H1 (cell line): ENCODE measurements around the gene MARCHF3. TPM values are rescaled to one million over a fixed set of nuclear protein-coding genes. Genes with fewer than 3 reads are reported as not detected.

ENCODE experiments used
- SAP30 ChIP-seq: fragments of 300-600 bp; sonication (generic); IDR thresholded peaks from 2 replicates; pipeline ENCODE4 v1.7.1; 2012; ENCODE audit warnings: low read length, moderate library complexity, mild to moderate bottlenecking, inconsistent platforms; ENCODE audit not compliant: insufficient read depth, insufficient replicate concordance
- SP2 ChIP-seq: IDR thresholded peaks from 2 replicates; pipeline ENCODE4 v1.6.1; 2012; ENCODE audit warnings: mild to moderate bottlenecking, low read length, inconsistent platforms
- polyA plus RNA-seq, 7 experiments: library from polyadenylated mRNA; depleted of rRNA in 3 of 7; stranded (reverse) in 5 of 7; unstranded in 2 of 7; fragments of >200 nt in 5 of 7; fragments of 200-250 nt in 2 of 7; gene quantifications; 1 replicate in 5 of 7; 2 replicates in 1 of 7; 4 replicates in 1 of 7; pipeline versions ENCODE4 v1.2.1 to v1.2.3, GENCODE V29; 2011 to 2013; ENCODE audit warnings: missing spikeins in 2 of 7, mixed read lengths in 2 of 7
- total RNA-seq: library from RNA; stranded (reverse); fragmentation: NEBNext Ultra II Directional; extraction: Animal tissue kit (Norgen Biotek cat#: 25700); gene quantifications from 2 replicates; pipeline ENCODE4 v1.2.1, GENCODE V29; 2021
- TF ChIP-seq, protein P1 (sequence below), 3 experiments: IDR thresholded peaks; 1 replicate in 2 of 3; 2 replicates in 1 of 3; pipeline versions ENCODE4 v1.5.1 to v1.6.1; 2011; ENCODE audit warnings: low read length in 3 of 3, mild to moderate bottlenecking in 3 of 3, inconsistent platforms in 2 of 3, low read depth in 1 of 3, moderate library complexity in 1 of 3; ENCODE audit not compliant: insufficient read depth in 1 of 3; ENCODE audit errors: control extremely low read depth in 1 of 3
- TF ChIP-seq, protein P2 (sequence below): fragments of 300-600 bp; sonication (generic); IDR thresholded peaks from 2 replicates; pipeline ENCODE4 v1.7.1; 2012; ENCODE audit warnings: low read length, moderate library complexity, mild to moderate bottlenecking, inconsistent platforms; ENCODE audit not compliant: insufficient replicate concordance
- TF ChIP-seq, protein P3 (sequence below): IDR thresholded peaks from 2 replicates; pipeline ENCODE4 v1.6.1; 2012; ENCODE audit warnings: low read length, inconsistent platforms

MARCHF3 gene
- total and polyA plus RNA-seq, 2 of the 8 experiments (the other 6 are each of a cell fraction or from before 2014, with no cell fraction given), result 12.0 to 16.9 TPM

DNA sequence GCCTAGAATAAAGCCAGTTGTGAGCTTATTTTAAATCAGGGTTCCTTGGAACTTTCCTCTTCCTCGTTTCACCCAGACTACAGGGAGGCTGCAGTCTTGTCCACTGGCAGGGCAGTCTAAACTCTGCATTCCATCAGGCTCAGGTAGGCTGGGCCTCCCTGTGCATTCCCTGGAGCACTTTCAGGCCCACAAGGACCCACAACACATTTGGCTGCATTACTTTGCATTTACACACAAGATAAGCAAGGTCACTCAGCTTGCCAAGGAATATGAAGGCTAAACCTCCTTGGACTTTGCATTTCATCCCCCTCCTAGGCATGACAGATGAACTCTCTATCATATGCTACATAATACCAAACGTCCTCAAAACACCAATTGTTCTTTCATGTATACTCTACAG is 104.2 kb downstream of the MARCHF3 start (continued):
- TF ChIP-seq, protein P1, sequence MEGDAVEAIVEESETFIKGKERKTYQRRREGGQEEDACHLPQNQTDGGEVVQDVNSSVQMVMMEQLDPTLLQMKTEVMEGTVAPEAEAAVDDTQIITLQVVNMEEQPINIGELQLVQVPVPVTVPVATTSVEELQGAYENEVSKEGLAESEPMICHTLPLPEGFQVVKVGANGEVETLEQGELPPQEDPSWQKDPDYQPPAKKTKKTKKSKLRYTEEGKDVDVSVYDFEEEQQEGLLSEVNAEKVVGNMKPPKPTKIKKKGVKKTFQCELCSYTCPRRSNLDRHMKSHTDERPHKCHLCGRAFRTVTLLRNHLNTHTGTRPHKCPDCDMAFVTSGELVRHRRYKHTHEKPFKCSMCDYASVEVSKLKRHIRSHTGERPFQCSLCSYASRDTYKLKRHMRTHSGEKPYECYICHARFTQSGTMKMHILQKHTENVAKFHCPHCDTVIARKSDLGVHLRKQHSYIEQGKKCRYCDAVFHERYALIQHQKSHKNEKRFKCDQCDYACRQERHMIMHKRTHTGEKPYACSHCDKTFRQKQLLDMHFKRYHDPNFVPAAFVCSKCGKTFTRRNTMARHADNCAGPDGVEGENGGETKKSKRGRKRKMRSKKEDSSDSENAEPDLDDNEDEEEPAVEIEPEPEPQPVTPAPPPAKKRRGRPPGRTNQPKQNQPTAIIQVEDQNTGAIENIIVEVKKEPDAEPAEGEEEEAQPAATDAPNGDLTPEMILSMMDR (IDR thresholded peaks at IDR 0.05; ENCODE audit: control extremely low read depth in 1 of 3, insufficient read depth in 1 of 3, low read depth in 1 of 3, low read length in 3 of 3), result no peak
- TF ChIP-seq SP2, result no peak
- TF ChIP-seq, protein P2, sequence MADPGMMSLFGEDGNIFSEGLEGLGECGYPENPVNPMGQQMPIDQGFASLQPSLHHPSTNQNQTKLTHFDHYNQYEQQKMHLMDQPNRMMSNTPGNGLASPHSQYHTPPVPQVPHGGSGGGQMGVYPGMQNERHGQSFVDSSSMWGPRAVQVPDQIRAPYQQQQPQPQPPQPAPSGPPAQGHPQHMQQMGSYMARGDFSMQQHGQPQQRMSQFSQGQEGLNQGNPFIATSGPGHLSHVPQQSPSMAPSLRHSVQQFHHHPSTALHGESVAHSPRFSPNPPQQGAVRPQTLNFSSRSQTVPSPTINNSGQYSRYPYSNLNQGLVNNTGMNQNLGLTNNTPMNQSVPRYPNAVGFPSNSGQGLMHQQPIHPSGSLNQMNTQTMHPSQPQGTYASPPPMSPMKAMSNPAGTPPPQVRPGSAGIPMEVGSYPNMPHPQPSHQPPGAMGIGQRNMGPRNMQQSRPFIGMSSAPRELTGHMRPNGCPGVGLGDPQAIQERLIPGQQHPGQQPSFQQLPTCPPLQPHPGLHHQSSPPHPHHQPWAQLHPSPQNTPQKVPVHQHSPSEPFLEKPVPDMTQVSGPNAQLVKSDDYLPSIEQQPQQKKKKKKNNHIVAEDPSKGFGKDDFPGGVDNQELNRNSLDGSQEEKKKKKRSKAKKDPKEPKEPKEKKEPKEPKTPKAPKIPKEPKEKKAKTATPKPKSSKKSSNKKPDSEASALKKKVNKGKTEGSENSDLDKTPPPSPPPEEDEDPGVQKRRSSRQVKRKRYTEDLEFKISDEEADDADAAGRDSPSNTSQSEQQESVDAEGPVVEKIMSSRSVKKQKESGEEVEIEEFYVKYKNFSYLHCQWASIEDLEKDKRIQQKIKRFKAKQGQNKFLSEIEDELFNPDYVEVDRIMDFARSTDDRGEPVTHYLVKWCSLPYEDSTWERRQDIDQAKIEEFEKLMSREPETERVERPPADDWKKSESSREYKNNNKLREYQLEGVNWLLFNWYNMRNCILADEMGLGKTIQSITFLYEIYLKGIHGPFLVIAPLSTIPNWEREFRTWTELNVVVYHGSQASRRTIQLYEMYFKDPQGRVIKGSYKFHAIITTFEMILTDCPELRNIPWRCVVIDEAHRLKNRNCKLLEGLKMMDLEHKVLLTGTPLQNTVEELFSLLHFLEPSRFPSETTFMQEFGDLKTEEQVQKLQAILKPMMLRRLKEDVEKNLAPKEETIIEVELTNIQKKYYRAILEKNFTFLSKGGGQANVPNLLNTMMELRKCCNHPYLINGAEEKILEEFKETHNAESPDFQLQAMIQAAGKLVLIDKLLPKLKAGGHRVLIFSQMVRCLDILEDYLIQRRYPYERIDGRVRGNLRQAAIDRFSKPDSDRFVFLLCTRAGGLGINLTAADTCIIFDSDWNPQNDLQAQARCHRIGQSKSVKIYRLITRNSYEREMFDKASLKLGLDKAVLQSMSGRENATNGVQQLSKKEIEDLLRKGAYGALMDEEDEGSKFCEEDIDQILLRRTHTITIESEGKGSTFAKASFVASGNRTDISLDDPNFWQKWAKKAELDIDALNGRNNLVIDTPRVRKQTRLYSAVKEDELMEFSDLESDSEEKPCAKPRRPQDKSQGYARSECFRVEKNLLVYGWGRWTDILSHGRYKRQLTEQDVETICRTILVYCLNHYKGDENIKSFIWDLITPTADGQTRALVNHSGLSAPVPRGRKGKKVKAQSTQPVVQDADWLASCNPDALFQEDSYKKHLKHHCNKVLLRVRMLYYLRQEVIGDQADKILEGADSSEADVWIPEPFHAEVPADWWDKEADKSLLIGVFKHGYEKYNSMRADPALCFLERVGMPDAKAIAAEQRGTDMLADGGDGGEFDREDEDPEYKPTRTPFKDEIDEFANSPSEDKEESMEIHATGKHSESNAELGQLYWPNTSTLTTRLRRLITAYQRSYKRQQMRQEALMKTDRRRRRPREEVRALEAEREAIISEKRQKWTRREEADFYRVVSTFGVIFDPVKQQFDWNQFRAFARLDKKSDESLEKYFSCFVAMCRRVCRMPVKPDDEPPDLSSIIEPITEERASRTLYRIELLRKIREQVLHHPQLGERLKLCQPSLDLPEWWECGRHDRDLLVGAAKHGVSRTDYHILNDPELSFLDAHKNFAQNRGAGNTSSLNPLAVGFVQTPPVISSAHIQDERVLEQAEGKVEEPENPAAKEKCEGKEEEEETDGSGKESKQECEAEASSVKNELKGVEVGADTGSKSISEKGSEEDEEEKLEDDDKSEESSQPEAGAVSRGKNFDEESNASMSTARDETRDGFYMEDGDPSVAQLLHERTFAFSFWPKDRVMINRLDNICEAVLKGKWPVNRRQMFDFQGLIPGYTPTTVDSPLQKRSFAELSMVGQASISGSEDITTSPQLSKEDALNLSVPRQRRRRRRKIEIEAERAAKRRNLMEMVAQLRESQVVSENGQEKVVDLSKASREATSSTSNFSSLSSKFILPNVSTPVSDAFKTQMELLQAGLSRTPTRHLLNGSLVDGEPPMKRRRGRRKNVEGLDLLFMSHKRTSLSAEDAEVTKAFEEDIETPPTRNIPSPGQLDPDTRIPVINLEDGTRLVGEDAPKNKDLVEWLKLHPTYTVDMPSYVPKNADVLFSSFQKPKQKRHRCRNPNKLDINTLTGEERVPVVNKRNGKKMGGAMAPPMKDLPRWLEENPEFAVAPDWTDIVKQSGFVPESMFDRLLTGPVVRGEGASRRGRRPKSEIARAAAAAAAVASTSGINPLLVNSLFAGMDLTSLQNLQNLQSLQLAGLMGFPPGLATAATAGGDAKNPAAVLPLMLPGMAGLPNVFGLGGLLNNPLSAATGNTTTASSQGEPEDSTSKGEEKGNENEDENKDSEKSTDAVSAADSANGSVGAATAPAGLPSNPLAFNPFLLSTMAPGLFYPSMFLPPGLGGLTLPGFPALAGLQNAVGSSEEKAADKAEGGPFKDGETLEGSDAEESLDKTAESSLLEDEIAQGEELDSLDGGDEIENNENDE, result no peak
- TF ChIP-seq, protein P3, sequence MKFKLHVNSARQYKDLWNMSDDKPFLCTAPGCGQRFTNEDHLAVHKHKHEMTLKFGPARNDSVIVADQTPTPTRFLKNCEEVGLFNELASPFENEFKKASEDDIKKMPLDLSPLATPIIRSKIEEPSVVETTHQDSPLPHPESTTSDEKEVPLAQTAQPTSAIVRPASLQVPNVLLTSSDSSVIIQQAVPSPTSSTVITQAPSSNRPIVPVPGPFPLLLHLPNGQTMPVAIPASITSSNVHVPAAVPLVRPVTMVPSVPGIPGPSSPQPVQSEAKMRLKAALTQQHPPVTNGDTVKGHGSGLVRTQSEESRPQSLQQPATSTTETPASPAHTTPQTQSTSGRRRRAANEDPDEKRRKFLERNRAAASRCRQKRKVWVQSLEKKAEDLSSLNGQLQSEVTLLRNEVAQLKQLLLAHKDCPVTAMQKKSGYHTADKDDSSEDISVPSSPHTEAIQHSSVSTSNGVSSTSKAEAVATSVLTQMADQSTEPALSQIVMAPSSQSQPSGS, result no peak
- TF ChIP-seq SAP30, result no peak
